ENCODE results near the gene LDLRAD2. TPM values are rescaled to one million over a fixed set of nuclear protein-coding genes. Genes with fewer than 3 reads are reported as not detected.

The LDLRAD2 gene
- total and polyA plus RNA-seq, 2 of the 8 experiments (the other 6 are each of a cell fraction or from before 2014, with no cell fraction given): 0.48 to 0.74 TPM

DNA sequence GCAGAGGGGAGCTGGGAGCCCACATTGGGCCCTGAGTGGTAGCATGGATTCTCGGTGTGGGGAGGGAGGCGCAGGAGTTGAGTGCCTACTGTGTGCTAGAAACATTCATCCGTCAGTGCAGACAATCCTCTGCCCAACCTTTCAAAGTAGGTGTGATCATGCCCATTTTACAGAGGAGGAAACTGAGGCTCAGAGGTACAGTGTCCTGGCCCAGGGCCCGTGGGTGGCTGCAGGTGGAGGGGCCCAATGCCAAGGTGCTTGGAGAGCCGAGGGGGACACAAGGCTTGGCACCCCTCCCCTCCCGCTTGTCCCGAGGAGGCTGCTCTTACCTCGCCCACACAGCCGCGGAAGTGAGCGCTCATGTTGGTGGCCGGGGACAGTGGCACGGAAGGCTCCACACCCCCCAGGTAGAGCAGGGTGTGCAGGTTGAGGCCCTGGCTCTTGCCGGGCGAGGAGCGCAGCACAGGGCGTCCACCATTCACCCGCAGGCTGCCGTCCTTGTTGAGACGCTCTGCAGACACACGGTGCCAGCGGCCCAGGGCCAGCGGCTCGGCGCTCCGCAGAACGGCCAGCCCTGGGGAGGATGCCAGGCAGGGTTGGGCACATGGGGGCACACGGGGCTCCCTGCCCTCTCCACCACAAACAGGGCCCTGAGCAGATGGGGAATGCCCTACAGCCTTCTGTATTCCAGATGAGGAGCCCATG, 16.6 kb downstream of the LDLRAD2 start:
- Histone ChIP-seq H3K4ac (replicated peaks; ENCODE audit: insufficient read length, low read depth, low read length) (no peak overlapping the region), H3K79me1 (ENCODE audit: low read depth, low read length) (no peaks in the 10 kb centered on the region), H4K8ac (ENCODE audit: extremely low read depth, insufficient read depth, low read length) (no peak overlapping the region), H2BK20ac (ENCODE audit: low read length) (no peak overlapping the region), H2AK5ac (ENCODE audit: low read depth, low read length) (no peak overlapping the region), H3K14ac (ENCODE audit: insufficient read length) (no peak overlapping the region), H3K9ac (replicated peaks in 1 of 4; ENCODE audit: extremely low read depth in 1 of 4, low read depth in 3 of 4, low read length in 3 of 4) (no peak overlapping the region), H2AFZ (ENCODE audit: low read length) (no peak overlapping the region), H3K4me2 (ENCODE audit: insufficient read depth in 1 of 2, low read depth in 2 of 2, low read length in 2 of 2) (no peak overlapping the region), H3K18ac (ENCODE audit: extremely low read depth, low read length) (no peak overlapping the region), H2BK15ac (ENCODE audit: low read length) (no peak overlapping the region), H4K5ac (ENCODE audit: insufficient read length, low read depth, low read length) (no peak overlapping the region), H3K23ac (ENCODE audit: insufficient read length) (no peak overlapping the region), H4K91ac (replicated peaks; ENCODE audit: insufficient read length, low read length) (no peak overlapping the region), H3K56ac (replicated peaks; ENCODE audit: insufficient read length, low read depth, low read length) (no peak overlapping the region), H3K27ac (ENCODE audit: low read depth, low read length) (no peak overlapping the region), H3K36me3 (ENCODE audit: control insufficient read depth in 2 of 4, insufficient read depth in 4 of 4, low read length in 3 of 4) (peaks cover 17 to 61% (median 45%) of the 10 kb centered on the region in 4 experiments), H3K79me2 (ENCODE audit: control insufficient read depth in 1 of 2, insufficient read depth in 2 of 2, low read length in 2 of 2) (no peaks in the 10 kb centered on the region), H3K9me3 (ENCODE audit: insufficient read depth in 2 of 2, low read depth in 1 of 2, low read length in 1 of 2) (no peaks in the 10 kb centered on the region), H3K4me3 (ENCODE audit: extremely low read depth in 1 of 4, insufficient read depth in 2 of 4, low read depth in 3 of 4, low read length in 4 of 4) (no peak overlapping the region), H2BK12ac (ENCODE audit: low read depth, low read length) (no peak overlapping the region), H4K20me1 (replicated peaks in 1 of 2; ENCODE audit: control insufficient read depth in 1 of 2, insufficient read depth in 2 of 2, low read length in 2 of 2) (peaks cover 0 to 5% of the 10 kb centered on the region in 2 experiments), H3K27me3 (replicated peaks in 1 of 4; ENCODE audit: control insufficient read depth in 3 of 4, extremely low read depth in 1 of 4, insufficient read depth in 3 of 4, low read length in 3 of 4) (no peaks in the 10 kb centered on the region), H3K4me1 (replicated peaks in 1 of 4; ENCODE audit: control insufficient read depth in 3 of 4, insufficient read depth in 4 of 4, low read length in 3 of 4) (no peaks in the 10 kb centered on the region), H2BK5ac (ENCODE audit: low read depth, low read length) (no peak overlapping the region), H2BK120ac (replicated peaks; ENCODE audit: low read depth, low read length) (no peak overlapping the region), H3K23me2 (ENCODE audit: low read depth, low read length) (no peaks in the 10 kb centered on the region)
- 97% methylated on average over 27 of the region's 28 CpGs; no CpG with 5 or more reads in 1 of the 2 experiments for WGBS, 2 experiments (ENCODE audit: extremely low coverage in 1 of 2, insufficient coverage in 1 of 2, insufficient read length in 1 of 2, insufficient replicate concordance in 2 of 2, low coverage in 1 of 2, low lambda C conversion rate in 2 of 2, missing lambda C conversion rate in 1 of 2)
- CTCF ChIA-PET (ENCODE audit: partially characterized antibody): interaction anchor here (0.9 kb wide), 1 partner anchor 125 kb away, joined by 3 read pairs; no protein-coding TSS in a partner anchor
- no peak for FAIRE-seq
- TF ChIP-seq CHD2 (IDR thresholded peaks at IDR 0.05; ENCODE audit: low read length) (no peak), FOSL1 (IDR thresholded peaks at IDR 0.05; ENCODE audit: insufficient read depth, low read depth, low read length) (no peak), ZNF274 (IDR thresholded peaks at IDR 0.05; ENCODE audit: borderline replicate concordance, extremely low read depth, low read length) (no peak), PHF8 (conservative IDR thresholded peaks at IDR 0.05; ENCODE audit: low read depth, low read length) (no peak)
- DNase-seq (ENCODE audit: low read depth in 1 of 2, low spot score in 2 of 2): no peak
- POLR2A ChIA-PET (ENCODE audit: partially characterized antibody): interaction anchor here (1.6 kb wide), 1 partner anchor 10 kb away, joined by 4 read pairs; no protein-coding TSS in a partner anchor

Measured in H1 (cell line).